Stimulated activated CD8-positive, alpha-beta memory T cell treated with anti-CD3 and anti-CD28 coated beads, Interleukin-12 subunit alpha, Interleukin-12 subunit beta, amount 100 ng/mL, for 24 hours (primary cell): ENCODE measurements around the gene ERCC5.

Experiments
- DNase-seq: peaks from one replicate; pipeline ENCODE4 v3.0.0-alpha.2; 2020; ENCODE audit errors: extremely low read depth

Gene ERCC5

GRCh38 chr13:102845630-102846260 lies at the start of gene ERCC5:
Gene ERCC5, plus strand, starts transcription at chr13:102846032. Its CDS starts 235 bp downstream, at chr13:102846267.
- peak; percentile 93 for DNase-seq

DNA sequence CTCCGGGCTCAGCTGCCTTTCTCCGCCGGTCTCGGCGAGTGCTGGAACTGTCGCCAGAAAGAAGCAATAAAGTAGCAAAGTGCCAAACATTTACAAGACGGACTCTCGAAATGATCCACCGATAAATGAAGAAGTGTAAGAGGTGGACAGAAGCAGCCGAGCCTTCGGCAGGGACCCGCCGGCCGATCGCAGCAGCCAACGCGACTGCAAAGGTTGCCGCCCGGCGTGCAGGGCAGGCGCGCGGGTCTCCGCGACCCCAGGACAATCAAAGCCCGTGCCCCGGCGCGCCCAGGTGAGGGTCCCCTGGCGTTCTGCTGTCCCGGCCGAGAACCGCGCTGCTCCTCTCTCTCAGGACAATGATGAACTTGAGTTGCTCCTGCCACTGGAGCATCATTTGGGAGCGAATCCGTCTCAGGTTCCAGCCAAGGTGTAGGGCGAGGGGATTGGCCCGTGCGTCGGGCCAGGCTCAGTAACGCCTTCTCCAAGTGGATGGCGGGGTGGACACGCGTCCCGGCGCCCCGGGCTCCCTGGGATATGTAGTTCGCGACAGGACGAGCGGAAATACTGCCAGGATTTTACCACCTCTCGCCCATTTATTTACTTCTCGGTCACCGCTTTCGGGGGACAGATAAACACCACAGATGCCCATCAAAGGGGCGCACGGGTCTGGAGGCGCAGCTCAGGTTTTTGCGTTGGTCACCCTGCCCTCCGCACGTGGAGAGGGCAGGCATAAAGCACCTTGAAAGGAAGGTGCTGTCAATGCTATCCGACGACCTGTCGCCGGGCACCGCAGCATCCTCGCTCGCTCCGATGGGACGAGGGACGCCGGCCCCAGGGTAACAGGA lies 47.0 kb upstream of the ERCC5 start, which contains the start of the genes BIVM and POGLUT2:
TSS of gene BIVM (plus strand) at position 539 of the 845 bp plus-strand sequence. CDS start 8,149 bp downstream, outside the sequence.
TSS of gene POGLUT2 (minus strand) at position 396 of the 845 bp plus-strand sequence. CDS start at position 90, 306 bp downstream.
- DNase-seq = peak; percentile 55

- DNase-seq = no peak
These were observed 46.2 kb upstream of the ERCC5 start for GRCh38 chr13:102799426-102800144.

DNA sequence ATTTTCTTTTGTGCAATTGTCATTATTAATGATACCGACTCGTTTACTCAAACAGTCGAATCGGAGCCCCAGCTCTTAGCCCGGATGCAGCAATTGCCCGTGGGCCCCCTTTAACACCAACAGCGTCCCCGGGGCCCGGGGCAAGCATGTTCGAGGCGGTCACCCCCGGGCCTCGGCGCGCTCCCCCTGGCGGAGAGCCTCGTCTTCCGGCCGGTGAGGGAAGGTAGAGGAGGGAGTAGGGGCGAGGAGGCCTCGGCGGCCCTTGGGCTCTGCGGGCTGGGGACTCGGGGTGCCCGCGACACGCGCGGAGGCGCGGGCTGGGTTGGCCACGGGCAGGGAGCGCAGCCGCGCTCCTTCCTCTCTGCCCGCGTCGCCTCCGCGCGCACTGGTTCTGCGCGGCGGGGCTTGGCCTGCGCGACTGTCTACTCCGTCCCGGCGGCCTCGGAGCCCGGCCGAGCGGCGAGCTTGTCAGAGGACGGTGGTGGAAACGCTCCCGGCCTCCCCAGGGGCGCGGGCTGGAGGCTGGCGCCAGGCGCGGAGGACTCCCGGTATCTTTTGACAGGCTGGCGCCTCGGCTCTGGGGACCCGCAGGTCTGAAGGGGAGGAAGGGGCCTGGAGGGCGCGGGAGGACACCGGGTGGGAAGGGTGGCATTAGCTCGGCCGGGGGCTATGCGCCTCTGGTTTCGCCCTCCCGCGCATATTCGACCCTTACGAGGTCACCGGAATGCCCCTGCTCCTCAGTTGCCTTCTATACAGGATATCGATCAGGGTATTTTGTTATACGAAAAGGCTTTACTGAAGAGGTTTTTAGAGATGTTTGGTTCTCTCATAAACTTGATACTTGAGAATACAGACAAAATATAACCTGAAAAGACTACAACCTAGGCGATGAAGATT lies 45.4 kb upstream of the ERCC5 start:
- peak; percentile 65 for DNase-seq

GRCh38 chr13:102805680-102806079 lies 40.2 kb upstream of the ERCC5 start:
- DNase-seq = no peak

- DNase-seq = no peak
These were observed 38.1 kb upstream of the ERCC5 start for GRCh38 chr13:102807699-102808098.

- DNase-seq = no peak
These were observed 33.1 kb upstream of the ERCC5 start for GRCh38 chr13:102812611-102813287.

GRCh38 chr13:102814025-102814607 lies 31.7 kb upstream of the ERCC5 start:
- no peak for DNase-seq

DNA sequence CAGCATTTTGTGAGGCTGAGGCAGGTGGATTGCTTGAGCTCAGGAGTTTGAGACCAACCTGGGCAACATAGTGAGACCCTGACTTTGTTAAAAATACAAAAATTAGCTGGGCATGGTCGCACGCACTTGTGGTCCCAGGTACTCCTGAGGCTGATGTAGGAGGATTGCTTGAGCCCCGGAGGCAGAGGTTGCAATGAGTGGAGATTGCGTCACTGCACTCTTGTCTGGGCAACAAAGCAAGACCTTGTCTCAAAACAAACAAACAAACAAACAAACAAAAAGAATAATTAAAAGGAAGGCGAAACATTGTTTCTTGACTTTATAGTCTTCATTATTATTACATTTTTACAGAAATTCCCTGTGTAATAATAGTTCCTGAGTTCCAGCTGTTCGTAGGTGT lies 31.0 kb upstream of the ERCC5 start:
- DNase-seq = no peak

- DNase-seq = no peak
These were observed 30.0 kb upstream of the ERCC5 start for GRCh38 chr13:102815788-102816187.

- DNase-seq = no peak
These were observed 29.1 kb upstream of the ERCC5 start for GRCh38 chr13:102816708-102817107.

- DNase-seq = no peak
These were observed 28.6 kb upstream of the ERCC5 start for GRCh38 chr13:102817241-102817640.

- no peak for DNase-seq
These were observed 27.9 kb upstream of the ERCC5 start for GRCh38 chr13:102817907-102818306.

- no peak for DNase-seq
These were observed 20.4 kb upstream of the ERCC5 start for GRCh38 chr13:102825400-102825799.

DNA sequence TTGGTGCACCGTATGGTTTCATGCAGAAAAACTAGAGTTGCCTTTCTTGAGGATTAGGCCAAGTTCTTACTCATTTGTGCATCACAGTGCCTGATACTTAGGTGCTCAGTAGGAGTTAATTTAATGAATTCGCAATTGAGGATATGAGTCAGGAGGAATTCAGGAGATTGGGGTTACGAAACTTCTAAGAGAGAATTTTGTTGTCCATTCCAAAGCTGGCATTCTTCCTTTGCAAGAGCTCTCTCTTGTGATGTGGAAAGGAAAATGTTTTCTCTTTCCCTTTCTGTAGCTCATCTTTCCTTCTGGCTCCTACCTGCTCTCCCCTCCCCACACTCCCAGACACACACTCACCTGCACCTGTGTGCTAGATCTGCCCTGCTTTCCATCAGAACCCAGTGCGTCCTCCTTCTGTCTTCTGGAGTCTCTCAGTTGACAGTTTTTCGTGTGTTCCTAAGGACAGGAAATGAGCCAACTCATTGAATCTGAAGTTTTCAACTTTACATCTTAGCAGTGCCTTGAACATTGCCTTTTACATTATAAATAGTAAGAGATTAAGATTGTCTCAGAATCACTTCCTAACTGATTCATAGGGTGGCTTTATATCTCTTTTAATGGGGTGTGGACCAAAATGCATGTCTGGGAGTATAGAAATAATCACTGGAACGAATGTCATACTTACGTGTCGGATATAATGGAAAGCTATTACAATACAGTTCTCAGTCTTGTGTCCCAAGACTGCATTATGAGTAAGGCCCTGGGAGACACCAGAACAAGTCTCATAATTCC lies 19.7 kb upstream of the ERCC5 start:
- no peak for DNase-seq

DNA sequence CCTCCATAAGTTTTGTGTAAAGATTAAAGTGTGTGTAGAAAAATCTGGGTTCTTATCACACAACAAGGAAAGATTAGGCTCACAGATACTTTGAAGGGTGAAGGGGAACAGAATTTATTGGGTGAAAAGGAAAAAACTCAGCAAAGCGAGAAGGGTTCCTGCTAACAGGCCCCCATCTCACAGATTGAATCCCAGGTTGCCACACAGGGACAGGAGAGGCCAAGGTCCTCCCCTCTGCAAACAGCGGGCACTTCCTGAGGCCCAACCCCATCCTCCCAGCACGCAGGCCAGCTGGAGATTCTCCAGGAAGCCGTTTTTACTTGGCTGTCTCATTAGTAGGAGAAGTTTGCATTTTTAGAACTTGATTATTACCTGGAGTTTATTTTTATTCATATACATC lies 15.2 kb upstream of the ERCC5 start:
- DNase-seq = no peak

GRCh38 chr13:102836471-102836870 lies 9.4 kb upstream of the ERCC5 start:
- DNase-seq = no peak

DNA sequence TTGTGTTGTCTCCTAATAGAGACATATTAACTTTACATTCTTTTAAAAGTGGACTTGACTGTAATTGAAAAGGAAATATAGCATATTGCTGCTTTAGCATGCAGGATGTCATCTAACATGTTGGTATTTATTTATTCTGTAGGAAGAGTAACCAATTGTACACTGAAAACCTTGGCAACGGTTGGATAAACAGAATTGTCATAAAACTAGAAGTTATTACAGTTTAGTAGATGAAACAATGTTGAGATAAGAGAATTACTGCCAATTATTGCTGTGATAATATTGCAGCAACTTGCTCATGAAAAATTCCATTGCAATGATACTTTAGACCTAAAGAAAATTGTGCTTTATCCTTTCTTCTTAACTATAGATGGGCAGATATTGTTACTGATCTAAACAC lies 7.6 kb upstream of the ERCC5 start:
- DNase-seq = no peak

GRCh38 chr13:102838982-102839381 lies 6.8 kb upstream of the ERCC5 start:
- no peak for DNase-seq

DNA sequence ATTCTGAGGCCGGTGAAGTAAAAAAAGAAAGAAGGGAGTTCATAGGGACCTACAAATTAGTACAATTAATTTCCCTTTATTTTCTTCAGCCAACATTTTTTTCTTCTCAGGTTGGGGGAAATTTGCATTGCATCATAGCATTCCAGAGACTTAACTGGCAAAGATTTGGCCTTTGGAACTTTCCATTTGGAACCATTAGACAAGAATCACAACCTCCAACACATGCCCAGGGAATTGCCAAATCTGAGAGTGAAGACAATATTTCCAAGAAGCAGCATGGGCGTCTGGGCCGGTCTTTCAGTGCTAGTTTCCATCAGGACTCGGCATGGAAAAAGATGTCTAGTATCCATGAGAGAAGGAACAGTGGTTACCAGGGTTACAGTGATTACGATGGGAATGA lies 6.4 kb upstream of the ERCC5 start:
- DNase-seq = no peak
